CD4-positive, alpha-beta T cell (primary cell): ENCODE data around the gene PKP1. TPM values are rescaled to one million over a fixed set of nuclear protein-coding genes. Genes with fewer than 3 reads are reported as not detected.

ENCODE experiments used
- ATAC-seq: fragments of 200-7000 bp; cut with Tn5 transposase; one replicate; pipeline ENCODE4 v1.10.0; 2022; ENCODE audit warnings: mild to moderate bottlenecking; ENCODE audit not compliant: poor library complexity
- CTCF ChIA-PET: fragments of 350-600 bp; sonication (Branson Sonifier 250); formaldehyde crosslinking; loops from one replicate; lab custom pipeline; 2021; ENCODE audit warnings: antibody characterized with exemption, inconsistent platforms; lab: Charles Lee
- POLR2A ChIA-PET: fragments of 350-600 bp; sonication (Branson Sonifier 250); formaldehyde crosslinking; loops from one replicate; lab custom pipeline; 2021; ENCODE audit warnings: antibody characterized with exemption, inconsistent platforms; lab: Charles Lee
- DNase-seq, 14 experiments: peaks; one replicate each; pipeline ENCODE4 v3.0.0-alpha.2; 2013 to 2020; ENCODE audit warnings: mixed read lengths in 2 of 14
- H3K27ac ChIP-seq, 2 donors: one replicate each; pipeline versions ENCODE4 v1.5.1 to v1.7.0; 2013; ENCODE audit warnings: low read length in 2 of 2, low read depth in 1 of 2, mild to moderate bottlenecking in 1 of 2
- H3K27me3 ChIP-seq, 2 experiments: 1 replicate in 1 of 2; 2 replicates in 1 of 2; pipeline versions ENCODE4 v1.6.1 to v1.7.0; 2013; ENCODE audit warnings: low read length in 2 of 2, control low read depth in 1 of 2, mild to moderate bottlenecking in 1 of 2, moderate library complexity in 1 of 2; ENCODE audit not compliant: insufficient read depth in 2 of 2, control insufficient read depth in 1 of 2
- H3K36me3 ChIP-seq: one replicate; pipeline ENCODE4 v1.6.1; 2013; ENCODE audit warnings: low read length, control low read depth; ENCODE audit not compliant: insufficient read depth
- H3K4me1 ChIP-seq: one replicate; pipeline ENCODE4 v1.6.1; 2013; ENCODE audit warnings: low read length, control low read depth; ENCODE audit not compliant: insufficient read depth
- H3K4me3 ChIP-seq: one replicate; pipeline ENCODE4 v1.5.1; 2013; ENCODE audit warnings: mild to moderate bottlenecking, low read length, moderate library complexity
- H3K9me3 ChIP-seq, 2 experiments: 1 replicate in 1 of 2; 2 replicates in 1 of 2; pipeline versions ENCODE4 v1.6.1 to v1.7.0; 2013; ENCODE audit warnings: low read length in 2 of 2, mild to moderate bottlenecking in 2 of 2, control low read depth in 1 of 2, moderate library complexity in 1 of 2; ENCODE audit not compliant: control insufficient read depth in 1 of 2, insufficient read depth in 1 of 2
- H3K27ac Mint-ChIP-seq: one replicate; pipeline ENCODE4 v1.8.0; 2020; ENCODE audit warnings: mixed read lengths
- H3K27me3 Mint-ChIP-seq: one replicate; pipeline ENCODE4 v1.8.0; 2021; ENCODE audit warnings: mixed read lengths
- H3K36me3 Mint-ChIP-seq: one replicate; pipeline ENCODE4 v1.8.0; 2021; ENCODE audit warnings: low read depth, mixed read lengths
- H3K4me1 Mint-ChIP-seq: one replicate; pipeline ENCODE4 v1.8.0; 2021; ENCODE audit warnings: low read depth, mixed read lengths
- H3K4me3 Mint-ChIP-seq: one replicate; pipeline ENCODE4 v1.8.0; 2020; ENCODE audit warnings: mild to moderate bottlenecking, mixed read lengths
- H3K9me3 Mint-ChIP-seq: one replicate; pipeline ENCODE4 v1.8.0; 2020; ENCODE audit warnings: mixed read lengths
- intact Hi-C, 2 experiments: fragments of 100-400 bp; cut with DNase I in 1 of 2; cut with micrococcal nuclease in 1 of 2; formaldehyde crosslinking; loops; one replicate each; pipeline versions ENCODE4 v1.15.1 to v1.9.0; 2023 to 2025; cut with DNase I, micrococcal nuclease
- total RNA-seq, 174 experiments: library from RNA in 2 of 174; stranded (reverse) in 2 of 174; gene quantifications; one replicate each; pipeline ENCODE4 v1.2.3 and lab custom pipeline; 2021 to 2026
- TF ChIP-seq, protein P1 (sequence below): fragments of 200-600 bp; IDR thresholded peaks from one replicate; pipeline ENCODE4 v1.8.0; 2022; ENCODE audit warnings: antibody characterized with exemption, mild to moderate bottlenecking

PKP1 gene
- total RNA-seq, 2 experiments from 2014 or later: not detected

DNA sequence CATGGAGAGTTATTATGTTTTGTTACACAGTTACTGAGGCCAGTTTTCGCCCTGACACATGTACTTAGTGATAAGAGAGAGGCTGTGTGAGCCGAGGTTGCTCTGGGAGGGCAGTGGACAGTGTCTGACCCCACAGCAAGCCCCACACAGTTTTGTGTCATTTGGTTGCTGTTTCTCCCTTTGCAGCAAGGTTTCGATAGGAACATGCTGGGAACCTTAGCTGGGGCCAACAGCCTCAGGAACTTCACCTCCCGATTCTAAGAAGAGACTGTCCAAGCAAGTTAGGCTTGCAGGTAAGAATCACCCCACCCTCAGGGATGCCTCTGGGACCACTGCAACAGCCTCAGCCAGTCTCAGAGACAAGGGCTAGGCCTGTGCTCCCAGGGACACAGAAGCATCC is 45.3 kb downstream of the PKP1 start:
- intact Hi-C loops: loop anchor here in 1 of 2 experiments (2.0 kb wide), 1 partner anchor 26 kb away; no protein-coding TSS in a partner anchor
- no peaks in the 10 kb centered on the region for H3K4me1 ChIP-seq
- TF ChIP-seq, protein P1, sequence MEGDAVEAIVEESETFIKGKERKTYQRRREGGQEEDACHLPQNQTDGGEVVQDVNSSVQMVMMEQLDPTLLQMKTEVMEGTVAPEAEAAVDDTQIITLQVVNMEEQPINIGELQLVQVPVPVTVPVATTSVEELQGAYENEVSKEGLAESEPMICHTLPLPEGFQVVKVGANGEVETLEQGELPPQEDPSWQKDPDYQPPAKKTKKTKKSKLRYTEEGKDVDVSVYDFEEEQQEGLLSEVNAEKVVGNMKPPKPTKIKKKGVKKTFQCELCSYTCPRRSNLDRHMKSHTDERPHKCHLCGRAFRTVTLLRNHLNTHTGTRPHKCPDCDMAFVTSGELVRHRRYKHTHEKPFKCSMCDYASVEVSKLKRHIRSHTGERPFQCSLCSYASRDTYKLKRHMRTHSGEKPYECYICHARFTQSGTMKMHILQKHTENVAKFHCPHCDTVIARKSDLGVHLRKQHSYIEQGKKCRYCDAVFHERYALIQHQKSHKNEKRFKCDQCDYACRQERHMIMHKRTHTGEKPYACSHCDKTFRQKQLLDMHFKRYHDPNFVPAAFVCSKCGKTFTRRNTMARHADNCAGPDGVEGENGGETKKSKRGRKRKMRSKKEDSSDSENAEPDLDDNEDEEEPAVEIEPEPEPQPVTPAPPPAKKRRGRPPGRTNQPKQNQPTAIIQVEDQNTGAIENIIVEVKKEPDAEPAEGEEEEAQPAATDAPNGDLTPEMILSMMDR: no peak
- H3K4me3 ChIP-seq: no peak overlapping the region
- H3K27ac Mint-ChIP-seq: no peak overlapping the region
- no peak overlapping the region for H3K27ac ChIP-seq
- ATAC-seq (no peak), DNase-seq (no peak)
- no peak overlapping the region for H3K4me3 Mint-ChIP-seq
- H3K27me3 ChIP-seq: no peaks in the 10 kb centered on the region
- H3K9me3 ChIP-seq: no peaks in the 10 kb centered on the region
- H3K4me1 Mint-ChIP-seq: no peaks in the 10 kb centered on the region
- ChIA-PET POLR2A (no interaction called here), CTCF (no interaction called here)
- H3K9me3 Mint-ChIP-seq: no peaks in the 10 kb centered on the region
- no peaks in the 10 kb centered on the region for H3K36me3 Mint-ChIP-seq
- H3K36me3 ChIP-seq: no peaks in the 10 kb centered on the region
- H3K27me3 Mint-ChIP-seq: no peaks in the 10 kb centered on the region

DNA sequence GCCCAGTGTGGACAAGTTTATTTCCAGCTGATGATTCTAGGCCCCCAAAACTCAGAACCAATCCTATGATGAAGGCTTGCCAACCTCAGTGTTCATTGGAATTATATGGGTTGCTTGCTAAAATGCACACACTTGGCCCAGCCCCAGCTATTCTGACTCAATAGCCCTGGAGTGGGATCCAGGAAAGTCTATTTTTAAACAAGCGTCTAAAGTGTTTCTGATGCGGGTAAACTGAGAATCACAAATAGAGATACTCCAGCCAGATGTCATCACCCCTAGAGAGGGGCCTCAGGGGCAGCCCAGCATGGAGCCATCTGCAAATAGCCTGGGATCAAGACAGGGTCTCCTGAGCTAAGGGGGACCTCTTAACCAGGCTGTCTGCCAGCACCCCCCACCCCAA is 46.0 kb downstream of the PKP1 start:
- no peak overlapping the region for H3K27ac Mint-ChIP-seq

DNA sequence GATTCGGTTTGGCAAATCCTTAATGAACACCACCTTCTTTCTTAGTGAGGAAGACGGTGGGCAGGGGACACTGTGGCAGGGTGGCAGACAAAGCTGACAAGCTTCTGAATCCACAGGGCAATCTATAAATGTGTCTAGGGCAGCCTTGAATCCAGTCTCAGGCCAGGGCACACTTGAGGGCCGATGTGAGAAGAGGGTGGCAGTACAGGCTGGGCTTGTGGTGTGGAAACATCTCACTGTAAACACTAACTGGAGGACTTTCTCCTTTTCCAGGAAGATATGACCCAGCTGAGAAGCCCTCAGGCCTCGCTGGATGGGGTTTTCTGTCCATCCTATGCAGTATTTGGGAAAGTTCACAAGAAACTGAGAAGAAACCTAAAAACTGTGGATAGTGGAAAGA is 46.5 kb downstream of the PKP1 start:
- intact Hi-C loops: loop anchor here in 1 of 2 experiments (2.0 kb wide), 1 partner anchor 25 kb away; no protein-coding TSS in a partner anchor
- no peak overlapping the region for H3K27ac Mint-ChIP-seq

More for the DNA sequence above, 46.0 kb downstream of the PKP1 start:
- ChIA-PET POLR2A (no interaction called here), CTCF (no interaction called here)
- no peak overlapping the region for H3K4me3 Mint-ChIP-seq
- intact Hi-C loops: loop anchor here in 1 of 2 experiments (2.0 kb wide), 1 partner anchor 26 kb away; no protein-coding TSS in a partner anchor
- no peaks in the 10 kb centered on the region for H3K36me3 Mint-ChIP-seq
- H3K4me1 Mint-ChIP-seq: no peaks in the 10 kb centered on the region
- H3K27me3 Mint-ChIP-seq: no peaks in the 10 kb centered on the region
- Histone ChIP-seq H3K36me3 (no peaks in the 10 kb centered on the region), H3K27me3 (no peaks in the 10 kb centered on the region), H3K9me3 (no peaks in the 10 kb centered on the region), H3K4me1 (no peaks in the 10 kb centered on the region), H3K27ac (no peak overlapping the region), H3K4me3 (no peak overlapping the region)
- no peaks in the 10 kb centered on the region for H3K9me3 Mint-ChIP-seq
- TF ChIP-seq, protein P1: no peak
- DNase-seq (no peak), ATAC-seq (no peak)

More for the DNA sequence above, 46.5 kb downstream of the PKP1 start:
- Histone ChIP-seq H3K27ac (no peak overlapping the region), H3K36me3 (no peaks in the 10 kb centered on the region), H3K4me3 (no peak overlapping the region), H3K27me3 (no peaks in the 10 kb centered on the region), H3K4me1 (no peaks in the 10 kb centered on the region), H3K9me3 (no peaks in the 10 kb centered on the region)
- H3K36me3 Mint-ChIP-seq: no peaks in the 10 kb centered on the region
- ATAC-seq (no peak), DNase-seq (no peak)
- H3K27me3 Mint-ChIP-seq: no peaks in the 10 kb centered on the region
- no peak overlapping the region for H3K4me3 Mint-ChIP-seq
- TF ChIP-seq, protein P1: no peak
- ChIA-PET POLR2A (no interaction called here), CTCF (no interaction called here)
- H3K9me3 Mint-ChIP-seq: no peaks in the 10 kb centered on the region
- no peaks in the 10 kb centered on the region for H3K4me1 Mint-ChIP-seq
